CD4-positive, alpha-beta memory T cell (primary cell): Measurements from ENCODE around the gene RHBDL1. TPM values are rescaled to one million over a fixed set of nuclear protein-coding genes. Genes with fewer than 3 reads are reported as not detected.

Experiments used
- CTCF ChIA-PET: fragments of 350-600 bp; sonication (Branson Sonifier 250); formaldehyde crosslinking; loops from one replicate; lab custom pipeline; 2021; ENCODE audit warnings: inconsistent platforms; ENCODE audit not compliant: partially characterized antibody; lab: Charles Lee
- POLR2A ChIA-PET: fragments of 350-600 bp; sonication (Branson Sonifier 250); formaldehyde crosslinking; loops from one replicate; lab custom pipeline; 2021; ENCODE audit not compliant: partially characterized antibody; lab: Charles Lee
- DNase-seq, 5 donors: peaks; one replicate each; pipeline versions ENCODE4 v3.0.0 to v3.0.0-alpha.2; 2020 to 2022; ENCODE audit warnings: mixed read lengths in 1 of 5
- H3K27ac ChIP-seq: one replicate; pipeline ENCODE4 v1.7.0; 2013; ENCODE audit warnings: low read depth, low read length
- H3K27me3 ChIP-seq: 2 replicates; pipeline ENCODE4 v1.7.0; 2013; ENCODE audit warnings: mild to moderate bottlenecking, low read length, moderate library complexity; ENCODE audit not compliant: insufficient read depth
- H3K36me3 ChIP-seq: 2 replicates; pipeline ENCODE4 v1.7.0; 2013; ENCODE audit warnings: mild to moderate bottlenecking, low read length, moderate library complexity; ENCODE audit not compliant: insufficient read depth
- H3K4me1 ChIP-seq: 2 replicates; pipeline ENCODE4 v1.7.0; 2013; ENCODE audit warnings: mild to moderate bottlenecking, low read length, moderate library complexity; ENCODE audit not compliant: insufficient read depth
- H3K4me3 ChIP-seq, 2 donors: one replicate each; pipeline ENCODE4 v1.7.0; 2013; ENCODE audit warnings: low read length in 2 of 2, mild to moderate bottlenecking in 1 of 2
- H3K9me3 ChIP-seq, 2 donors: one replicate each; pipeline ENCODE4 v1.7.0; 2013; ENCODE audit warnings: low read length in 2 of 2, control low read depth in 1 of 2; ENCODE audit not compliant: control insufficient read depth in 1 of 2
- H3K27ac Mint-ChIP-seq, 7 donors: one replicate each; pipeline ENCODE4 v1.8.0; 2020 to 2021; ENCODE audit warnings: mixed read lengths in 7 of 7, mild to moderate bottlenecking in 6 of 7, inconsistent platforms in 3 of 7, moderate library complexity in 3 of 7
- H3K27me3 Mint-ChIP-seq, 2 donors: one replicate each; pipeline ENCODE4 v1.8.0; 2020 to 2021; ENCODE audit warnings: mixed read lengths in 2 of 2
- H3K36me3 Mint-ChIP-seq, 2 donors: one replicate each; pipeline ENCODE4 v1.8.0; 2020 to 2021; ENCODE audit warnings: mixed read lengths in 2 of 2, inconsistent platforms in 1 of 2, mild to moderate bottlenecking in 1 of 2
- H3K4me1 Mint-ChIP-seq, 4 donors: one replicate each; pipeline ENCODE4 v1.8.0; 2020 to 2021; ENCODE audit warnings: mixed read lengths in 4 of 4, mild to moderate bottlenecking in 1 of 4
- H3K4me3 Mint-ChIP-seq, 8 donors: one replicate each; pipeline ENCODE4 v1.8.0; 2020 to 2021; ENCODE audit warnings: mixed read lengths in 8 of 8, mild to moderate bottlenecking in 7 of 8, moderate library complexity in 6 of 8, inconsistent platforms in 3 of 8
- H3K9me3 Mint-ChIP-seq, 8 donors: one replicate each; pipeline ENCODE4 v1.8.0; 2020 to 2021; ENCODE audit warnings: mixed read lengths in 8 of 8, mild to moderate bottlenecking in 5 of 8, inconsistent platforms in 3 of 8, moderate library complexity in 1 of 8
- intact Hi-C: fragments of 100-400 bp; cut with micrococcal nuclease; formaldehyde crosslinking; loops from one replicate; pipeline ENCODE4 v1.15.1; 2023
- polyA plus RNA-seq, 2 donors: library from polyadenylated mRNA; unstranded; fragments of 300-500 nt; fragmentation: Illumina TruSeq; gene quantifications; one replicate each; pipeline ENCODE4 v1.2.3, GENCODE V29; 2021
- total RNA-seq, 2 experiments: library from RNA; stranded (reverse); gene quantifications; one replicate each; pipeline ENCODE4 v1.2.3, GENCODE V29; 2021

The RHBDL1 gene
- total and polyA plus RNA-seq, 4 experiments from 2014 or later: 2.1 to 2.8 (median 2.3) TPM

- Mint-ChIP-seq H3K27me3 (no peaks in the 10 kb centered on the region), H3K4me1 (no peaks in the 10 kb centered on the region), H3K4me3 (no peak overlapping the region), H3K36me3 (peaks cover 0 to 7% of the 10 kb centered on the region in 2 donors), H3K27ac (no peak overlapping the region), H3K9me3 (no peaks in the 10 kb centered on the region)
- H3K27ac ChIP-seq: no peak overlapping the region
- H3K27me3 ChIP-seq: no peaks in the 10 kb centered on the region
- no peak for DNase-seq
- H3K4me3 ChIP-seq: no peak overlapping the region
- H3K9me3 ChIP-seq: no peaks in the 10 kb centered on the region
- POLR2A ChIA-PET: interaction anchor here (1.0 kb wide), 1 partner anchor 9 kb away, joined by 3 read pairs; no protein-coding TSS in a partner anchor
- H3K4me1 ChIP-seq: peaks cover 8% of the 10 kb centered on the region
- CTCF ChIA-PET: no interaction called here
- intact Hi-C loops: no loop called here
- H3K36me3 ChIP-seq: no peaks in the 10 kb centered on the region
Observed at GRCh38 chr16:629833-630248, 45.6 kb upstream of the RHBDL1 start.

GRCh38 chr16:630249-630814 lies 45.1 kb upstream of the RHBDL1 start:
- ChIA-PET POLR2A (interaction anchor here (1.0 kb wide), 1 partner anchor 8 kb away, joined by 3 read pairs; no protein-coding TSS in a partner anchor), CTCF (no interaction called here)
- peaks cover 13% of the 10 kb centered on the region for H3K4me1 ChIP-seq
- no peaks in the 10 kb centered on the region for H3K36me3 ChIP-seq
- H3K4me3 Mint-ChIP-seq: no peak overlapping the region
- no peak overlapping the region for H3K27ac ChIP-seq
- DNase-seq: no peak
- peaks cover 0 to 7% of the 10 kb centered on the region in 2 donors for H3K36me3 Mint-ChIP-seq
- no peaks in the 10 kb centered on the region for H3K27me3 Mint-ChIP-seq
- H3K4me1 Mint-ChIP-seq: no peaks in the 10 kb centered on the region
- H3K9me3 Mint-ChIP-seq: no peaks in the 10 kb centered on the region
- intact Hi-C loops: no loop called here
- no peak overlapping the region for H3K27ac Mint-ChIP-seq
- no peaks in the 10 kb centered on the region for H3K9me3 ChIP-seq
- H3K27me3 ChIP-seq: no peaks in the 10 kb centered on the region
- H3K4me3 ChIP-seq: no peak overlapping the region

- Histone ChIP-seq H3K27me3 (no peaks in the 10 kb centered on the region), H3K4me3 (no peak within 1 kb of the TSS), H3K9me3 (no peaks in the 10 kb centered on the region), H3K4me1 (peaks cover 16% of the 10 kb centered on the region), H3K36me3 (no peaks in the 10 kb centered on the region), H3K27ac (no peak within 1 kb of the TSS)
- Mint-ChIP-seq H3K36me3 (peaks cover 0 to 4% of the 10 kb centered on the region in 2 donors), H3K27me3 (no peaks in the 10 kb centered on the region), H3K4me3 (no peak within 1 kb of the TSS), H3K4me1 (no peaks in the 10 kb centered on the region), H3K27ac (no peak within 1 kb of the TSS), H3K9me3 (no peaks in the 10 kb centered on the region)
- intact Hi-C loops: no loop called here
- CTCF ChIA-PET: no interaction called here
- no peak for DNase-seq
- POLR2A ChIA-PET: no interaction called here
Observed at GRCh38 chr16:630815-631405, 44.6 kb upstream of the RHBDL1 start, which contains the start of gene WFIKKN1. TSS of gene WFIKKN1 (plus strand) at chr16:630985. CDS start at chr16:631254, 269 bp downstream.

GRCh38 chr16:631808-632358 lies 43.6 kb upstream of the RHBDL1 start:
- H3K9me3 ChIP-seq: no peaks in the 10 kb centered on the region
- H3K27ac ChIP-seq: no peak overlapping the region
- H3K4me3 ChIP-seq: no peak overlapping the region
- Mint-ChIP-seq H3K4me3 (no peak overlapping the region), H3K4me1 (peaks cover 0 to 7% (median 2%) of the 10 kb centered on the region in 4 donors), H3K9me3 (peaks cover 0 to 7% (median 0%) of the 10 kb centered on the region in 8 donors), H3K36me3 (peaks cover 0 to 7% of the 10 kb centered on the region in 2 donors), H3K27me3 (peaks cover 0 to 3% of the 10 kb centered on the region in 2 donors), H3K27ac (peak overlapping the region in 1 of 7 donors; percentile 12)
- H3K27me3 ChIP-seq: no peaks in the 10 kb centered on the region
- intact Hi-C loops: no loop called here
- POLR2A ChIA-PET: no interaction called here
- H3K36me3 ChIP-seq: no peaks in the 10 kb centered on the region
- DNase-seq: no peak
- H3K4me1 ChIP-seq: peaks cover 16% of the 10 kb centered on the region
- CTCF ChIA-PET: no interaction called here

DNA sequence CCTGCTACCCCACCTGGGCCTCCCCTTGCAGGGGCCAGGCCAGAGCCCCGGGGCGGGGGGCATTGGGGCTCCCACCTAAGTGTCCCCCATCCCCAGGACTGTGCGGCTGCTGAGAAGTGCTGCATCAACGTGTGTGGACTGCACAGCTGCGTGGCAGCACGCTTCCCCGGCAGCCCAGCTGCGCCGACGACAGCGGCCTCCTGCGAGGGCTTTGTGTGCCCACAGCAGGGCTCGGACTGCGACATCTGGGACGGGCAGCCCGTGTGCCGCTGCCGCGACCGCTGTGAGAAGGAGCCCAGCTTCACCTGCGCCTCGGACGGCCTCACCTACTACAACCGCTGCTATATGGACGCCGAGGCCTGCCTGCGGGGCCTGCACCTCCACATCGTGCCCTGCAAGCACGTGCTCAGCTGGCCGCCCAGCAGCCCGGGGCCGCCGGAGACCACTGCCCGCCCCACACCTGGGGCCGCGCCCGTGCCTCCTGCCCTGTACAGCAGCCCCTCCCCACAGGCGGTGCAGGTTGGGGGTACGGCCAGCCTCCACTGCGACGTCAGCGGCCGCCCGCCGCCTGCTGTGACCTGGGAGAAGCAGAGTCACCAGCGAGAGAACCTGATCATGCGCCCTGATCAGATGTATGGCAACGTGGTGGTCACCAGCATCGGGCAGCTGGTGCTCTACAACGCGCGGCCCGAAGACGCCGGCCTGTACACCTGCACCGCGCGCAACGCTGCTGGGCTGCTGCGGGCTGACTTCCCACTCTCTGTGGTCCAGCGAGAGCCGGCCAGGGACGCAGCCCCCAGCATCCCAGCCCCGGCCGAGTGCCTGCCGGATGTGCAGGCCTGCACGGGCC lies 42.8 kb upstream of the RHBDL1 start:
- Mint-ChIP-seq H3K9me3 (peaks cover 0 to 7% (median 0%) of the 10 kb centered on the region in 8 donors), H3K36me3 (peaks cover 0 to 7% of the 10 kb centered on the region in 2 donors), H3K4me1 (peaks cover 0 to 8% (median 5%) of the 10 kb centered on the region in 4 donors), H3K27ac (no peak overlapping the region), H3K4me3 (no peak overlapping the region), H3K27me3 (peaks cover 0 to 3% of the 10 kb centered on the region in 2 donors)
- CTCF ChIA-PET: no interaction called here
- Histone ChIP-seq H3K27ac (no peak overlapping the region), H3K4me1 (peaks cover 22% of the 10 kb centered on the region), H3K36me3 (no peaks in the 10 kb centered on the region), H3K27me3 (no peaks in the 10 kb centered on the region), H3K4me3 (no peak overlapping the region), H3K9me3 (no peaks in the 10 kb centered on the region)
- intact Hi-C loops: no loop called here
- DNase-seq: no peak
- POLR2A ChIA-PET: no interaction called here

GRCh38 chr16:633336-634050 lies 42.0 kb upstream of the RHBDL1 start:
- no peak overlapping the region for H3K27ac Mint-ChIP-seq
- peaks cover 22% of the 10 kb centered on the region for H3K4me1 ChIP-seq
- no peak overlapping the region for H3K4me3 ChIP-seq
- no peaks in the 10 kb centered on the region for H3K9me3 ChIP-seq
- peaks cover 0 to 3% of the 10 kb centered on the region in 2 donors for H3K27me3 Mint-ChIP-seq
- peaks cover 0 to 7% (median 0%) of the 10 kb centered on the region in 8 donors for H3K9me3 Mint-ChIP-seq
- H3K4me3 Mint-ChIP-seq: no peak overlapping the region
- peaks cover 0 to 10% (median 5%) of the 10 kb centered on the region in 4 donors for H3K4me1 Mint-ChIP-seq
- no peaks in the 10 kb centered on the region for H3K27me3 ChIP-seq
- intact Hi-C loops: no loop called here
- H3K36me3 ChIP-seq: no peaks in the 10 kb centered on the region
- ChIA-PET POLR2A (no interaction called here), CTCF (no interaction called here)
- no peak overlapping the region for H3K27ac ChIP-seq
- H3K36me3 Mint-ChIP-seq: peaks cover 0 to 7% of the 10 kb centered on the region in 2 donors
- no peak for DNase-seq
